DMS153 treated with DMSO at 0.1 percent for 48 hours (cell line): ENCODE data around the gene COL13A1.

Experiments
- DNase-seq: peaks from one replicate; lab custom pipeline; 2025; ENCODE audit not compliant: unreplicated experiment; lab: John Stamatoyannopoulos, UW

Gene COL13A1

GRCh38 chr10:69818676-69819239 is 17.1 kb downstream of the COL13A1 start:
- no peak for DNase-seq

GRCh38 chr10:69819716-69820506 is 18.2 kb downstream of the COL13A1 start:
- DNase-seq = no peak

GRCh38 chr10:69820817-69821216 is 19.1 kb downstream of the COL13A1 start:
- no peak for DNase-seq

GRCh38 chr10:69825604-69826003 is 23.9 kb downstream of the COL13A1 start:
- DNase-seq = no peak

GRCh38 chr10:69826094-69826493 is 24.4 kb downstream of the COL13A1 start:
- no peak for DNase-seq

GRCh38 chr10:69826789-69827554 is 25.3 kb downstream of the COL13A1 start:
- no peak for DNase-seq

- DNase-seq = no peak
Observed at GRCh38 chr10:69828144-69828870, 26.6 kb downstream of the COL13A1 start.

GRCh38 chr10:69829775-69830174 is 28.1 kb downstream of the COL13A1 start:
- no peak for DNase-seq

- no peak for DNase-seq
Observed at GRCh38 chr10:69831231-69831855, 29.6 kb downstream of the COL13A1 start.

- DNase-seq = no peak
Observed at GRCh38 chr10:69835233-69835632, 33.5 kb downstream of the COL13A1 start.

- no peak for DNase-seq
Observed at GRCh38 chr10:69835875-69836730, 34.4 kb downstream of the COL13A1 start.

GRCh38 chr10:69836731-69837030 is 35.0 kb downstream of the COL13A1 start:
- DNase-seq = no peak

- DNase-seq = no peak
Observed at GRCh38 chr10:69837261-69837660, 35.6 kb downstream of the COL13A1 start.

- DNase-seq = no peak
Observed at GRCh38 chr10:69838418-69838817, 36.7 kb downstream of the COL13A1 start.

GRCh38 chr10:69838853-69839252 is 37.1 kb downstream of the COL13A1 start:
- no peak for DNase-seq

GRCh38 chr10:69839696-69840345 is 38.1 kb downstream of the COL13A1 start:
- no peak for DNase-seq

GRCh38 chr10:69840773-69841172 is 39.1 kb downstream of the COL13A1 start:
- no peak for DNase-seq

- DNase-seq = no peak
Observed at GRCh38 chr10:69842020-69842419, 40.3 kb downstream of the COL13A1 start.

- no peak for DNase-seq
Observed at GRCh38 chr10:69842882-69843281, 41.2 kb downstream of the COL13A1 start.

- DNase-seq = no peak
Observed at GRCh38 chr10:69843923-69844322, 42.2 kb downstream of the COL13A1 start.
